HEK293 (cell line): ENCODE results near the gene PDLIM5.

Experiments
- CTCF ChIP-seq: fragments of 450-650 bp; formaldehyde crosslinking; IDR thresholded peaks from 2 replicates; pipeline ENCODE4 v1.5.1; 2016; ENCODE audit warnings: missing biosample characterization, missing genetic modification characterization
- PBX3 ChIP-seq: sonication (generic); formaldehyde crosslinking; IDR thresholded peaks from 2 replicates; pipeline ENCODE4 v1.8.1; 2022; ENCODE audit warnings: mild to moderate bottlenecking, moderate library complexity, missing genetic modification reagents
- REST ChIP-seq: fragments of 450-650 bp; formaldehyde crosslinking; IDR thresholded peaks from 2 replicates; pipeline ENCODE4 v1.5.1; 2016; ENCODE audit warnings: missing biosample characterization, missing genetic modification characterization
- SALL2 ChIP-seq: fragments of 450-650 bp; formaldehyde crosslinking; IDR thresholded peaks from 2 replicates; pipeline ENCODE4 v1.5.0; 2017; ENCODE audit warnings: missing biosample characterization, mild to moderate bottlenecking, missing genetic modification characterization, borderline replicate concordance
- ZNF121 ChIP-seq: fragments of 450-650 bp; formaldehyde crosslinking; IDR thresholded peaks from 2 replicates; pipeline ENCODE4 v1.5.1; 2016; ENCODE audit warnings: missing biosample characterization, missing genetic modification characterization
- ZNF239 ChIP-seq: fragments of 450-650 bp; formaldehyde crosslinking; IDR thresholded peaks from 2 replicates; pipeline ENCODE4 v1.5.1; 2016; ENCODE audit warnings: missing biosample characterization, missing genetic modification characterization
- ZNF274 ChIP-seq, 2 experiments: fragments of 200-500 bp in 1 of 2; fragments of 450-650 bp in 1 of 2; sonication (Bioruptor generic) in 1 of 2; formaldehyde crosslinking in 1 of 2; IDR thresholded peaks; 2 replicates each; pipeline versions ENCODE4 v1.5.1 to v1.6.1; 2014 to 2016; ENCODE audit warnings: borderline replicate concordance in 1 of 2, inconsistent platforms in 1 of 2, low read length in 1 of 2, missing biosample characterization in 1 of 2, missing genetic modification characterization in 1 of 2
- ZNF280D ChIP-seq: fragments of 450-650 bp; formaldehyde crosslinking; IDR thresholded peaks from 2 replicates; pipeline ENCODE4 v1.5.1; 2016; ENCODE audit warnings: missing biosample characterization, missing genetic modification characterization
- ZNF768 ChIP-seq: fragments of 450-650 bp; formaldehyde crosslinking; IDR thresholded peaks from 2 replicates; pipeline ENCODE4 v1.5.1; 2018; ENCODE audit warnings: missing biosample characterization, mild to moderate bottlenecking, missing genetic modification characterization

GRCh38 chr4:94451051-94451694, 569 bp upstream of the PDLIM5 start:
- TF ChIP-seq ZNF239, result no peak
- no peak for TF ChIP-seq REST
- no peak for TF ChIP-seq ZNF121
- no peak for TF ChIP-seq CTCF (tag by site-specific recombination)
- no peak for TF ChIP-seq ZNF768 (tag by site-specific recombination)
- TF ChIP-seq ZNF274 (IDR thresholded peaks at IDR 0.05; ENCODE audit: low read length), result no peak
- TF ChIP-seq ZNF274 (tag by site-specific recombination; IDR thresholded peaks at IDR 0.05; ENCODE audit: borderline replicate concordance), result no peak
- TF ChIP-seq SALL2 (tag by site-specific recombination), result no peak
- TF ChIP-seq PBX3 (CRISPR knock-in tag), result no peak
- no peak for TF ChIP-seq ZNF280D (tag by site-specific recombination)
